CD4-positive, alpha-beta T cell treated with Interferon alpha-2 for 1 hour (primary cell): ENCODE measurements around the gene TRAF3IP1.
"Not testable (repeated sequence)": the region's sequence is repeated elsewhere in the genome, so short reads cannot be mapped to it uniquely, and the experiment has no call there.

Experiments
- DNase-seq, 2 donors: peaks; one replicate each; pipeline ENCODE4 v3.0.0-alpha.2; 2020 to 2022

Gene TRAF3IP1

DNA sequence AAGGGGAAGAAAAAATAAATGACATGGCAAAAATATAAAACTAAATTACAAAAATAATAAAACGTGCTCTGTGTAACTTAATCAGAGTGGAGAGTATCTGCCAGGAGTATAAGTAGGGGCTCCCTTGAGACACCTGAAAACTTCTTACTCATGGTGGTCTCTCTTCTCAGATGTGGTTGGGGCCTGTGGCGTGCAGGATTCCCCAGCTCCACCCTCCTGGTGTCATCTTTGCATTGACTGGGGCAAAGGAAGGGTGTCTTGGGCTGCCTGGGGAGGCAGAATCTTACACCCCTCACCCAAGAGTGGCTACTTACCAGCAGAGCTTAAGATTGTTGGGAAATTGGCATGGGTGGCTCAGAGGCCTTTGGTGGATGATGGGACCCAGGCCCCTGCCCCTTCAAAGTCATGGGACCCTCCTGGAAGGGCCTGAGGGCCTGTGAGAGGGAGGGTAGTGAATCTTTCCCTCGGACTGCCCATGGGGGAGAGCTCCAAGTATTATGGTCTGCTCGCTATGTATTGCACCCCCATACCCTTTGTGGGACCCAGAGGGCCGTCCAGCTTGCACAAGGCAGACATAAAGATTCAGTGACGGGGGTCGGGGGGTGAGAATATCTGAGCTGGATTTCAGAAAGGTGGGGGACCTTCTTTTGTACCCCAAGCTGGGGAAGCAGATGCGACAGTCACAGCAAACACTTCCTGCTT is 6.9 kb upstream of the TRAF3IP1 start:
- DNase-seq = no peak

- DNase-seq = no peak
Observed at GRCh38 chr2:238313991-238314350, 6.3 kb upstream of the TRAF3IP1 start.

DNA sequence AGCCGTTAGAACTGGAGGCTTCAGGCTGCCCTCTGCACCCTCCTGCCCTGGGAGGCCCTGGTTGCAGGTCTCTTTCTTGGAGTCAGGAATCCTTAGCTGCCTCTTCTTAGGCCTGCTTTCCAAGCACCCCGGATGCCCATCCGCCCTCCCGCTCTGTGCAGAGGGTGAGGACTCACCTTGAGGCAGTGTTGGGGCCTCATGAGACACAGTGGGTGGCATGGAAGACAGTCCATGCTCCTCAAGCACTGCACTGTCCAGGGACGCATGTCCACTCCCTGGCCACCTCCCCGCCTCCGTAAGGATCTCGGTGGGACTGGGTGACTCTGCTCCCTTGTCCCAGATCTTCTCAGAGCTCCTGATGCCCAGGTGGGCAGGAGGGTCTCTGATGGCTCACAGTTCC is 5.7 kb upstream of the TRAF3IP1 start:
- no peak for DNase-seq

- DNase-seq = no peak
Observed at GRCh38 chr2:238315031-238315595, 5.2 kb upstream of the TRAF3IP1 start.

DNA sequence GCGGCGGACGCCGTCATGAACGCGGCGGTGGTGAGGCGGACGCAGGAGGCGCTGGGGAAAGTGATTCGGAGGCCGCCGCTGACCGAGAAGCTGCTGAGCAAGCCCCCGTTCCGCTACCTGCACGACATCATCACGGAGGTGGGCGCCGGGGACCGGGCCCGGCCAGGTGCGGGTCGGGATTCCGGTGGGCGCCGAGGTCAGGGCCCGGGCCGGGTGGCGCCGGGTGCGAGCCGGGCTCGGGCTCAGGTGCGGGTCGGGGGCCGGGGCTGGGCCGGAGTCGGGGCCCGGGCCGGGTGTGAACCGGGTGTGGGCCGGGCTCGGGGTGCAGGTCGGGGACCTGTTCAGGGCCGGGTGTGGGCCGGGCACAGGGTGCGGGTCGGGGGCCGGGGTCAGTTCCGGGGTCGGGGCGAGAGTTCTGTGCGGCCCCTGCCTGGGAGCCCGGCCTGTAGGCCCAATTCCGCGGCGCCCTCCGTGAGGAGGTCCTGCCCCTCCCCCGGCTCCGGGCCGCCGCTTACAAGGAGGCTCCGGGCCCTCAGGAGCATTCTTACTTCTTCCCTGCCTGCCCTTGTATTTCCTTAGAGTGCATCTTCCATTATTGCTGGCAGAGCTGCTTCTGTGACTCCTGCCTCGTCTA is 447 bp downstream of the TRAF3IP1 start:
- no peak for DNase-seq

DNA sequence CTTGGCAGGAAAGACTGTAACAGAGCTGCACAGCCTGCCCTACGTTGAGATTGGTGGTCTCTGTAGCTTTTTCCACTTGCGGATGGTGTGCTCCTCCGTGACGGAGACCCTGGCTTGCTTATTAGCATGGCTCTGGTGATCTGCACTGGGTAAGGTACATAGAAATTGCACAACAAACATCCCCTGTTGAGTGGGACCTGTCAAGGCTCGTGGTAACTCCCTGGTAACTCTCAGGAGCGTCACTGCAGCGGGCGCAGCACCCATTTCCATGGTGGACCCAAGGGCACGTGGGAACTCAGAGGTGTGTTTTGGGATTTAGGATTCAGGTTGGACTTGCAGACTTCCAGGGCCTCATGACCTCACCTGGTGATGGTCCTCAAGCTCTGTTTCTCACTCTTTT is 1.1 kb downstream of the TRAF3IP1 start:
- no peak for DNase-seq

DNA sequence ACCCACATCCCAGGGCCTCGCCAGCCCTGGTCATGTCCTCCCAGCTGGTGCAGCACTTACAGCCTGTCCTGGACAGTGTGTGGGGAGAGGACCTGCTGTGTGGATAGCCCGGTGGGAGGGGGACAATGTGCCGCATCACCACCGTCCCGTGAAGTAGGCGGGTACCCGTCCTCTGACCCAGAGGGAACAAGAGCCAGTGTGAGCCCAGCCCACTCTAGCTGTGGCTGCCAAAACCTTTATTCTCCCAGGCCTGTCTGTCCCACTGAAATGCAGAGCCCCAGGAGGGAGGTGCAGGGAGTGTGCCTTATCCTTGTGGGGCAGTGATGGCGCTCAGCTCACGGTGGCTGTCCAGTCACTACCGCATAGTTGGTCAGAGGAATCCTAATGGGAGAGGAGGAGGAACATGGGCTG is 1.7 kb downstream of the TRAF3IP1 start:
- no peak for DNase-seq

GRCh38 chr2:238324248-238324647 is 3.9 kb downstream of the TRAF3IP1 start:
- not testable (repeated sequence) for DNase-seq

DNA sequence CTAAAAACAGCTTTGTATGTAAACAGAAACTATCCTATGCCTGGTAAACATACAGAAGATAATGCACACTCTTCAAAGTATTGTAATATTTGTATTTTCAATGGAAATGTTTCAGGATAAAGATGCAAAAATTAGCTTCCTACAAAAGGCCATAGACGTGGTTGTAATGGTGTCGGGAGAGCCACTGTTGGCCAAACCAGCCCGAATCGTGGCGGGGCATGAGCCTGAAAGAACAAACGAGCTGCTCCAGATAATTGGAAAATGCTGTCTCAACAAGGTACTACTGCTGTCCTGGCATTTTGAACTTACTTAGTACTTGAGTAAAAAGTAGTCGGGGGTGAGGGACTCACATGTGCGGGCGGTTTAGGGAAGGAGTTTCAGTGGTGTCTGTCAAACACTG is 5.4 kb downstream of the TRAF3IP1 start:
- DNase-seq = no peak

- no peak for DNase-seq
Observed at GRCh38 chr2:238326801-238327365, 6.6 kb downstream of the TRAF3IP1 start.

DNA sequence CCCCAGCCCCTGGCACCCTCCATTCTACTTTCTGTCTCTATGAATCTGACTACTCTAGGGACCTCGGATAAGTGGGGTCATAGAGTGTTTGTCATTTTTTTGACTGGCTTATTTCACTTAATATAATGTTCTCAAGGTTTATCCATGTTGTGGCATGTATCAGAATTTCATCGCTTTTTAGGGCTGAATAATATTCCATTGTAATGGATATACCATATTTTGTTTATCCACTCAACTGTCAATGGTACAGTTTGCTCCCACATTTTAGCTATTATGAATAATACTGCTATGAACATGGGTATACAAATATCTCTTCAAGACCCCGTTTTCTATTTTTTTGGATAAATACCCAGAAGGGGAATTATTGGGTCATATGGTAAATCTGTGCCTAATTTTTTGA is 7.4 kb downstream of the TRAF3IP1 start:
- DNase-seq = no peak

- no peak for DNase-seq
Observed at GRCh38 chr2:238330391-238330790, 10.1 kb downstream of the TRAF3IP1 start.

DNA sequence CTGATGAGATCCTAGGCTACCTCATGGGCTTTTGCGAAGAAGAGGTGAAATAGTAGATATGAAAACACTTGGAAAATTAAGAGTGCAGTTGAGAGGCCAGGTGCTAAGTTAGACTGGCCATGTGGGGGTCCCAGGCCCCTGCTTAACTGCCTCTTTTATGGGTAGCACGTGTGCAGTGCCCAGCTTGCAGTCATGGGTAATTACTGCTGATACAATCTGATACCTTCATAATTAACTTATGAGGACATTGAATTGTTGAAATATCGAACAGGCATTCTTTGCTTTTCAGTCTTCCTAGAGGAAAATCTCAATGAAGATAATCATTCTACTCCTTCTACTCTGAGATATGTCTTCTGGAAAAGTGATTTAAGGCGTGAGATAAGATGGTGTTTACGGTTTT is 11.6 kb downstream of the TRAF3IP1 start:
- no peak for DNase-seq

DNA sequence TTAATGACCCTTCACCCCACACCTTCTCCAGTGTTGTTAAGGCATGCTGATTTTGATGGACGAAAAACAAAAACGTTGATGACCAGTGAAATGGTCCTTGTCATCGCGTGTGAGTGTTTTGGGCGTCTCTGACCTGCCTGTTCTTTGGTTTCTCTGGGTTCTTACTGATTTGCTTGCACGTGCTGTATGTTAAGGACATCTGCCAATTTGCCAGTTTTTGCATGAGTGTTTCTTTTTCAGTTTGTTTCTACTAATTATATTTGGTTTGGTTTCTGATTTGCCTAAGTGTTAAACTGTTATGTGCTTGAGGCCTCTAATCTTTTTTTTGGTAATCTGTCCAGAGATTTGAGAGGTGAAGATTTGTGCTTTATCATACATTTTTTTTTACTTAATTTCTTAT is 14.6 kb downstream of the TRAF3IP1 start:
- no peak for DNase-seq

- DNase-seq = not testable (repeated sequence)
Observed at GRCh38 chr2:238335591-238335990, 15.3 kb downstream of the TRAF3IP1 start.

DNA sequence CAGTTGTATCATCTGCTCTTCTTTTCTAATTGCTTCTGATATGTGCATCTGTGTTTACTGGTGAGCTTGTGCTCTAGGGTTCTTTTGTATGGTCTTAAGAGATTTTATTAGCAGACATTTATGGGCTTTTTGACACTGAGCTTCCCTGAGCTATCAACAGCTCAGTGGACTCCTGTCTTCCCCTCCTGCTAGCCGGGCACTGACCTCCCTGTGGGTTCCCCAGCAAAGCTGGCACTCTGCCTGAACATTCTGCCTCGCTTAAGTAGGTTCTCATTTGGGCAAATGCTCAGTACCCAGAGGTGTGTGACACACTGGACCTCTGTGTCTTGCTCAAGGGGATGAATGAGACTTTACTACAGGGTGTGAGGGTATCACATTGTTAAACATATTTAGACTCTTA is 15.8 kb downstream of the TRAF3IP1 start:
- DNase-seq = no peak

DNA sequence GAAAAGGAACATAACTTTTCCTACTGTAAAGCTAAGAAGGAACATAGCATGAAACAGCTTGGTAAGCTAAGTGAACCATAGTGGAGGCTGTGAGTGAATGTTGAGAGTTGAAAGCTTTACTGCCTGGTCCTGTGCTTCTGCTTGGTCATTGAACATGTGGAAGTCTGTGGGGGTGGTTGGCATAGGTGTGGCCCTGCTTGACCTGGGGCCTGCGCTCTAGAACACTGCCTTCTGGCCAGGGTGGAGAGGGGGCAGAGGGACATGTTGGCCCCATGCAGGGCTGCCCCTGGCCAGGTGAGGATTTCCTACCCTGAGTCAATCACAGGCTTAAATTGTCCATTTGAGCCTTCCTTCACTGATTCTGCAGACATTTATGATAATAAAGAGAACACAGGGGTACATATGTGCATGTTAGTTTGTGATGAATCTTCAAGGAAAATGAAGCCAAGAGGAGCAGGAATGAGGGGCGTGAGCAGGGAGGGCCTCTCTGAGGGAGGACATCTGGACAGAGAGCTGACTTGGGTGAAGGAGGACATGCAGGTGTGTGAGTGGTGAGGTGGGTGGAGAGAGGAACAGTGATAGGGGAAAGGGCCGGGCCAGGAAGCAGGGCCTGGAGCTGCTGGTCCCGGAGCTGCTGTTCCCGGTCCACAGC is 16.6 kb downstream of the TRAF3IP1 start:
- DNase-seq = no peak

GRCh38 chr2:238337846-238338245 is 17.5 kb downstream of the TRAF3IP1 start:
- no peak for DNase-seq

- no peak for DNase-seq
Observed at GRCh38 chr2:238338710-238339394, 18.5 kb downstream of the TRAF3IP1 start.

DNA sequence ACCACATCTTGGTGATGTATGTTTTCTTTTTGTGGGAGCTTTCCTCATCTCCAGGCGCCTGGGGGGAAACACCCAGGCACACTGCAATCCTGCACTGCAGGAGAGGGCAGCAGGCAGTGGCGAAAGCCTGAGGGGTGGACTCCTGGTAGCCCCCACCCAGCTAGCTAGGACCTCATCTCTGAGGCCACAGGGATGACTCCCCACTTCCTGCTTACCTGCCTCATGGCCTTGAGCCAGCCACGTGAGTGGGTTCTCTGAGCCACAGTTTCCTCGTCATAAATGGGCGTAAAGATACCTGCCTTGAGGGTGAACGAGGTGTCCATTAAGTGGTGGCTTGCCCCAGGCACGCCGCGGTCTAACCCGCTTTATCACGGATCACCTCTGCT is 19.1 kb downstream of the TRAF3IP1 start:
- no peak for DNase-seq

- peak in 1 of 2 donors; percentile 3 for DNase-seq
Observed at GRCh38 chr2:238339814-238340213, 19.5 kb downstream of the TRAF3IP1 start.

GRCh38 chr2:238341536-238341935 is 21.2 kb downstream of the TRAF3IP1 start:
- DNase-seq = no peak

DNA sequence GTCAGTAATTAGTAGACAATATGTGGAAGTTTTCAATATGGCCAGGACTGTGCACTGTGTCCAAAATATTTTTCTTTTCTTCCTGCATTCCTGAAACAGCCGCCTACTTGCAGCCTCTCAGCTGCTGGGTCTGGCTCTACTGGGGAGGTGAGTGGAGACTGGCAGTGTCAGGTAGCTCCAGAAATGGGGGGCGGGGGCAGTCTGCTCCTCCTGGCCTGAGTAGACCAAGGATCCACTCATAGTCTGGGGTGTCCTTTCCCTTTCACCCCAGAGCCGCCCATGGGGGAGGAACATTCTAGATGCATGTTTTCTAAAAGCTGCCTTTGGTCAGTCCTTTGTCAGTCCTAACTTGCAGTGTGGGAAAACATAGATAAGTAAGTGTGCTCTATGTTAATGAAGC is 23.7 kb downstream of the TRAF3IP1 start:
- DNase-seq = no peak
